HG03520 (cell line): ENCODE results near the gene DKKL1.

ENCODE experiments used
- ATAC-seq: cut with Tn5 transposase; IDR thresholded peaks from one replicate; pipeline ENCODE4 v1.9.1; 2021; ENCODE audit warnings: mild to moderate bottlenecking, moderate library complexity; ENCODE audit not compliant: unreplicated experiment

Gene DKKL1

GRCh38 chr19:49391581-49392399 lies 28.1 kb downstream of the DKKL1 start:
- ATAC-seq: no peak

- no peak for ATAC-seq
Observed at GRCh38 chr19:49393881-49394280, 30.2 kb downstream of the DKKL1 start.

GRCh38 chr19:49395581-49396407 lies 32.1 kb downstream of the DKKL1 start:
- no peak for ATAC-seq

GRCh38 chr19:49396738-49397505 lies 33.2 kb downstream of the DKKL1 start:
- ATAC-seq: no peak

- no peak for ATAC-seq
Observed at GRCh38 chr19:49398001-49398615, 34.4 kb downstream of the DKKL1 start.

- ATAC-seq: no peak
Observed at GRCh38 chr19:49398931-49399330, 35.3 kb downstream of the DKKL1 start.

- ATAC-seq: no peak
Observed at GRCh38 chr19:49400029-49400428, 36.4 kb downstream of the DKKL1 start.

GRCh38 chr19:49403404-49404187 lies 39.9 kb downstream of the DKKL1 start:
- ATAC-seq: no peak

GRCh38 chr19:49407079-49407478 lies 43.4 kb downstream of the DKKL1 start:
- ATAC-seq: no peak

- ATAC-seq: no peak
Observed at GRCh38 chr19:49407482-49408015, 43.9 kb downstream of the DKKL1 start.

GRCh38 chr19:49408816-49409440 lies 45.3 kb downstream of the DKKL1 start:
- no peak for ATAC-seq

GRCh38 chr19:49409441-49410029 lies 45.9 kb downstream of the DKKL1 start:
- ATAC-seq: no peak

- ATAC-seq: no peak
Observed at GRCh38 chr19:49411681-49412326, 48.1 kb downstream of the DKKL1 start.

GRCh38 chr19:49413348-49413747 lies 49.7 kb downstream of the DKKL1 start:
- no peak for ATAC-seq

GRCh38 chr19:49414256-49414655 lies 50.6 kb downstream of the DKKL1 start:
- ATAC-seq: no peak

GRCh38 chr19:49415102-49415809 lies 51.6 kb downstream of the DKKL1 start:
- ATAC-seq: no peak

GRCh38 chr19:49415810-49416200 lies 52.1 kb downstream of the DKKL1 start:
- ATAC-seq: no peak

GRCh38 chr19:49417088-49417487 lies 53.4 kb downstream of the DKKL1 start:
- no peak for ATAC-seq
